ENCODE results near the gene SP100. TPM values are rescaled to one million over a fixed set of nuclear protein-coding genes. Genes with fewer than 3 reads are reported as not detected.

The SP100 gene
- total and polyA plus RNA-seq, 2 donors (not counting 1 experiment from before 2014, with no cell fraction given): 106 to 120 TPM

DNA sequence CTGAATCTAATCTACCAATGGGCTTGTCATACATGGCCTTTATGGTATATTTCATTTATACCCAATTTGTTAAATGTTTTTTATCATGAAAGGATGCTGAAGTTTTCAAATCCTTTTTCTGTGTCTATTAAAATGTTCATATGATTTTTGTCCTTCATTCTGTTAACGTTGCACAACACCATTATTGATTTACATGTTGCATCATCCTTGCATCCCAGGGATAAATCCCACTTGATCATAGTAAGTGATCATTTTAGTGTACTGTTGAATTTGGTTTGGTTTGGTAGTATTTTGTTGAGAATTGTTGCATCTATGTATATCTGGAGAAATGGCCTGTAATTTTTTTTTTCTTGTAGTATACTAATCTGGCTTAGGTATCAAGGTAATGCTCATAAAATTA lies 9.4 kb downstream of the SP100 start:
- no peak overlapping the region for H3K27ac ChIP-seq (ENCODE audit: insufficient read depth, low read length)
- no peaks in the 10 kb centered on the region for H3K36me3 ChIP-seq (ENCODE audit: control insufficient read depth, insufficient read depth, low read length)
- H3K4me1 ChIP-seq (ENCODE audit: control insufficient read depth, extremely low read depth, insufficient read depth, low read length): peaks cover 3% of the 10 kb centered on the region
- no peaks in the 10 kb centered on the region for H4K20me1 ChIP-seq (ENCODE audit: control insufficient read depth, extremely low read depth, insufficient read depth, low read length)
- H3K4me3 ChIP-seq (replicated peaks in 1 of 4; ENCODE audit: control extremely low read depth in 1 of 4, insufficient read depth in 1 of 4, low read depth in 3 of 4, low read length in 4 of 4): no peak overlapping the region
- TF ChIP-seq, protein P1, sequence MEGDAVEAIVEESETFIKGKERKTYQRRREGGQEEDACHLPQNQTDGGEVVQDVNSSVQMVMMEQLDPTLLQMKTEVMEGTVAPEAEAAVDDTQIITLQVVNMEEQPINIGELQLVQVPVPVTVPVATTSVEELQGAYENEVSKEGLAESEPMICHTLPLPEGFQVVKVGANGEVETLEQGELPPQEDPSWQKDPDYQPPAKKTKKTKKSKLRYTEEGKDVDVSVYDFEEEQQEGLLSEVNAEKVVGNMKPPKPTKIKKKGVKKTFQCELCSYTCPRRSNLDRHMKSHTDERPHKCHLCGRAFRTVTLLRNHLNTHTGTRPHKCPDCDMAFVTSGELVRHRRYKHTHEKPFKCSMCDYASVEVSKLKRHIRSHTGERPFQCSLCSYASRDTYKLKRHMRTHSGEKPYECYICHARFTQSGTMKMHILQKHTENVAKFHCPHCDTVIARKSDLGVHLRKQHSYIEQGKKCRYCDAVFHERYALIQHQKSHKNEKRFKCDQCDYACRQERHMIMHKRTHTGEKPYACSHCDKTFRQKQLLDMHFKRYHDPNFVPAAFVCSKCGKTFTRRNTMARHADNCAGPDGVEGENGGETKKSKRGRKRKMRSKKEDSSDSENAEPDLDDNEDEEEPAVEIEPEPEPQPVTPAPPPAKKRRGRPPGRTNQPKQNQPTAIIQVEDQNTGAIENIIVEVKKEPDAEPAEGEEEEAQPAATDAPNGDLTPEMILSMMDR (conservative IDR thresholded peaks at IDR 0.05 in 1 of 2, IDR thresholded peaks at IDR 0.05 in 1 of 2; ENCODE audit: low read depth in 1 of 2, low read length in 2 of 2): no peak
- no peak for TF ChIP-seq EZH2 (IDR thresholded peaks at IDR 0.05; ENCODE audit: low read length, missing control alignments)
- H2AFZ ChIP-seq (ENCODE audit: low read length): no peak overlapping the region
- H3K9ac ChIP-seq (ENCODE audit: insufficient read depth, low read length): no peak overlapping the region
- no peak overlapping the region for H3K4me2 ChIP-seq (ENCODE audit: extremely low read depth, insufficient read depth, low read length)
- H3K27me3 ChIP-seq (ENCODE audit: control insufficient read depth, insufficient read depth, low read length): no peaks in the 10 kb centered on the region
- DNase-seq (ENCODE audit: low read depth in 2 of 2): no peak
- H3K79me2 ChIP-seq (ENCODE audit: control insufficient read depth, insufficient read depth, low read length): peaks cover 79% of the 10 kb centered on the region
- no peaks in the 10 kb centered on the region for H3K9me3 ChIP-seq (ENCODE audit: control insufficient read depth, insufficient read depth, low read depth, low read length)

DNA sequence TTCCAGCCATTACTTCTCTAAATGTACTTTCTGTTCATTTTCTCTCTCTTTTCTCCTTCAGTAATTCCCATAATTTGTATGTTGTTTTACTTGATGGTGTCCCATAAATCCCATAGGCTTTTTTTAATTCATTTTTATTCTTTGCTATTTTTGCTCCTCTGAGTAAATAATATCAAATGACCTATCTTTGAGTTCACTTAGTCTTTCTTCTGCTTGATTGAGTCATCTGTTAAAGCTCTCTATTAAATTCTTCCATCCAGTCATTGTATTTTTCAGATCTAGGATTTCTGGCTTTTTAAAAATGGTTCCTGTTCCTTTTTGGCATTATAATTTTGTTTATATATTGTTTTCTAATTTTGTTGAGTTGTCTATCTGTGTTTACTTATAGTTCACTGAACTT lies 13.5 kb downstream of the SP100 start:
- H3K4me2 ChIP-seq (ENCODE audit: extremely low read depth, insufficient read depth, low read length): no peak overlapping the region
- H3K27ac ChIP-seq (ENCODE audit: insufficient read depth, low read length): no peak overlapping the region
- H3K9ac ChIP-seq (ENCODE audit: insufficient read depth, low read length): no peak overlapping the region
- no peaks in the 10 kb centered on the region for H3K4me1 ChIP-seq (ENCODE audit: control insufficient read depth, extremely low read depth, insufficient read depth, low read length)
- no peaks in the 10 kb centered on the region for H4K20me1 ChIP-seq (ENCODE audit: control insufficient read depth, extremely low read depth, insufficient read depth, low read length)
- TF ChIP-seq EZH2 (IDR thresholded peaks at IDR 0.05; ENCODE audit: low read length, missing control alignments): no peak
- TF ChIP-seq, protein P1 (conservative IDR thresholded peaks at IDR 0.05 in 1 of 2, IDR thresholded peaks at IDR 0.05 in 1 of 2; ENCODE audit: low read depth in 1 of 2, low read length in 2 of 2): no peak
- no peaks in the 10 kb centered on the region for H3K36me3 ChIP-seq (ENCODE audit: control insufficient read depth, insufficient read depth, low read length)
- H3K4me3 ChIP-seq (replicated peaks in 1 of 4; ENCODE audit: control extremely low read depth in 1 of 4, insufficient read depth in 1 of 4, low read depth in 3 of 4, low read length in 4 of 4): no peak overlapping the region
- H3K27me3 ChIP-seq (ENCODE audit: control insufficient read depth, insufficient read depth, low read length): no peaks in the 10 kb centered on the region
- H2AFZ ChIP-seq (ENCODE audit: low read length): no peak overlapping the region
- no peaks in the 10 kb centered on the region for H3K9me3 ChIP-seq (ENCODE audit: control insufficient read depth, insufficient read depth, low read depth, low read length)
- peaks cover 69% of the 10 kb centered on the region for H3K79me2 ChIP-seq (ENCODE audit: control insufficient read depth, insufficient read depth, low read length)
- DNase-seq (ENCODE audit: low read depth in 2 of 2): no peak

DNA sequence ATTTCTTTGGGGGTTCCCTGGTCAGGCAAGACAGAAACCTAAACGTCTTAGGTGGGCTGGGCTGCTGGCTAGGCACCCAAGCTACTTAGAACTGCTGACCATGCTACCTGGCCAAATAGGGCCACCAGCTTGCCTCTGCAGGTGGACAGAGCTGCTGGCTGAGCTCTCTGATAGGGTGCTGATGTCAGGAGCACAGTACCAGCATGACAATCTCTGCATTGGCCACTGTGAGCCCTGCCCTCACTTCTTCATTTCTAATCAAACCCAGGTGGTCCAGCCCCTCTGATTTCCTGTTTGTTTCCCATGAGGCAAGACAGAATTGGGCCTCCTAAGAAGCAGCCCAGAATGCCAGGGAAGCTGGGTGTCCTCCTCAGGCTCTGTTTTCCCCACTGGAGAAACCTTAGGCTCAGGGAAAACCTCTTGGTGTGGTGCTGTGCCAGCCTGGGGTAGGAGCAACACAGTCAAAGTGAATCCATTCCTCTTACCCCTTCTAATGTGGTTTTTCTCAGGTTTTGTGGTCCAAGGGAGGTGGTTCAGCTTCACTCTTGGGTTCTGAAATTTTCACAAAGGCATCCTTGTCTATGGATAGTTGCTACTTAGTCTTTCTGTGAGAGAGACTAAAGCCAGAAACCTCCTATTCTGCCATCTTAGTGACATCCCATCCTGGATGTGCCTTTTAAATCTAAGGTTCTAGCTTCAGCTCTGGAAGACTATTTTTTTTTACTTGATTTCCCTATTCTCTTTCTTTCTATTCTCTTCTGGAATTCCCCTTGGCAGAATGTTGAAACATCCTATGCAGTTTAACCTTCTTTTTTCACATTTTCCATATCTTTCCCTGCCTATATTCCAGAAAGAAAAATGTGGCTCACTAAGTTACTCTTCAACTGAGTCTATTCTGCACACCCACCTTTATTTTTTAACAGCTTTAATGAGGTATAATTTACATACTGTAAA lies 15.2 kb downstream of the SP100 start:
- Histone ChIP-seq H3K9me3 (ENCODE audit: control insufficient read depth, insufficient read depth, low read depth, low read length) (no peaks in the 10 kb centered on the region), H3K4me3 (replicated peaks in 1 of 4; ENCODE audit: control extremely low read depth in 1 of 4, insufficient read depth in 1 of 4, low read depth in 3 of 4, low read length in 4 of 4) (no peak overlapping the region), H3K9ac (ENCODE audit: insufficient read depth, low read length) (no peak overlapping the region), H4K20me1 (ENCODE audit: control insufficient read depth, extremely low read depth, insufficient read depth, low read length) (no peaks in the 10 kb centered on the region), H3K4me1 (ENCODE audit: control insufficient read depth, extremely low read depth, insufficient read depth, low read length) (peaks cover 3% of the 10 kb centered on the region), H3K27ac (ENCODE audit: insufficient read depth, low read length) (no peak overlapping the region), H3K4me2 (ENCODE audit: extremely low read depth, insufficient read depth, low read length) (no peak overlapping the region), H3K79me2 (ENCODE audit: control insufficient read depth, insufficient read depth, low read length) (peaks cover 60% of the 10 kb centered on the region), H3K36me3 (ENCODE audit: control insufficient read depth, insufficient read depth, low read length) (no peaks in the 10 kb centered on the region), H2AFZ (ENCODE audit: low read length) (no peak overlapping the region), H3K27me3 (ENCODE audit: control insufficient read depth, insufficient read depth, low read length) (no peaks in the 10 kb centered on the region)
- no peak for DNase-seq (ENCODE audit: low read depth in 2 of 2)
- TF ChIP-seq, protein P1 (conservative IDR thresholded peaks at IDR 0.05 in 1 of 2, IDR thresholded peaks at IDR 0.05 in 1 of 2; ENCODE audit: low read depth in 1 of 2, low read length in 2 of 2): no peak
- no peak for TF ChIP-seq EZH2 (IDR thresholded peaks at IDR 0.05; ENCODE audit: low read length, missing control alignments)
